Measurements from ENCODE around the gene UBE2Q2. TPM values are rescaled to one million over a fixed set of nuclear protein-coding genes. Genes with fewer than 3 reads are reported as not detected.

The UBE2Q2 gene
- total and polyA plus RNA-seq, 9 of the 15 experiments (the other 6 are each of a cell fraction or from before 2014, with no cell fraction given): 6.2 to 24.0 (median 16.2) TPM

DNA sequence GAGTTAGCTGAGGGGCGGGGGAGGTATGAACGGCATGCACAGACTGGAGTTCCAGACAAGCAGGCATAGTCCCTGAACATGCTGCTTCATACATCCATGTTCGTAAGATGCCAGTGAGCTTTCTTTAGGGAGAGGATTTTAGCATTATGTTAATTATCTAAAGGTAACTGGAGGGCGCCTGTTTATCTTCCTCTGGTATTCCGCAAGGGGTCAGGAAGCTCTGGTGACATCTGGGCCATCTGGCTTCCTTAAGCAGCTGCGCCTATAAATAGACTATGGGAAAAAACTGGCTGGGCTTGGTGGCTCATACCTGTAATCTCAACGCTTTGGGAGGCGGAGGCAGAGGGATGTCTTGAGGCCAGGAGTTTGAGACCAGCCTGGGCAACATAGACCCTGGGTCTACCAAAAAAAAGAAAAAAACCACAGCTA is 58.9 kb downstream of the UBE2Q2 start (continued):
- TF ChIP-seq KDM4B (IDR thresholded peaks at IDR 0.05; ENCODE audit: borderline replicate concordance in 2 of 2, low read depth in 1 of 2) (no peak), MXD1 (CRISPR knock-in tag; IDR thresholded peaks at IDR 0.05; ENCODE audit: borderline replicate concordance, poor library complexity, severe bottlenecking) (no peak), ZNF77 (CRISPR knock-in tag; IDR thresholded peaks at IDR 0.05) (no peak), ELK1 (CRISPR knock-in tag; IDR thresholded peaks at IDR 0.05) (no peak), ZBTB40 (IDR thresholded peaks at IDR 0.05) (no peak), ZBTB40 (CRISPR knock-in tag; IDR thresholded peaks at IDR 0.05) (no peak), HMGXB4 (CRISPR knock-in tag; IDR thresholded peaks at IDR 0.05) (no peak), KLF16 (IDR thresholded peaks at IDR 0.05) (peak; percentile 80), RBM22 (IDR thresholded peaks at IDR 0.05; ENCODE audit: low read depth, low read length, poor library complexity, severe bottlenecking) (no peak), ZNF589 (CRISPR knock-in tag; IDR thresholded peaks at IDR 0.05; ENCODE audit: low read depth) (no peak), POLR2A (conservative IDR thresholded peaks at IDR 0.05) (peak; percentile 24; the same call in 1 of the 2 replicates), RNF219 (CRISPR knock-in tag; IDR thresholded peaks at IDR 0.05) (no peak)
- TF ChIP-seq, protein P1, sequence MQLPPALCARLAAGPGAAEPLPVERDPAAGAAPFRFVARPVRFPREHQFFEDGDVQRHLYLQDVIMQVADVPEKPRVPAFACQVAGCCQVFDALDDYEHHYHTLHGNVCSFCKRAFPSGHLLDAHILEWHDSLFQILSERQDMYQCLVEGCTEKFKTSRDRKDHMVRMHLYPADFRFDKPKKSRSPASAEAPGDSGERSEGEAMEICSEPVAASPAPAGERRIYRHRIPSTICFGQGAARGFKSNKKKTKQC (CRISPR knock-in tag; IDR thresholded peaks at IDR 0.05): no peak

All from K562 (cell line).